ENCODE data around the gene ERBIN.
"Not testable (repeated sequence)": the region's sequence is repeated elsewhere in the genome, so short reads cannot be mapped to it uniquely, and the experiment has no call there.

Gene ERBIN

DNA sequence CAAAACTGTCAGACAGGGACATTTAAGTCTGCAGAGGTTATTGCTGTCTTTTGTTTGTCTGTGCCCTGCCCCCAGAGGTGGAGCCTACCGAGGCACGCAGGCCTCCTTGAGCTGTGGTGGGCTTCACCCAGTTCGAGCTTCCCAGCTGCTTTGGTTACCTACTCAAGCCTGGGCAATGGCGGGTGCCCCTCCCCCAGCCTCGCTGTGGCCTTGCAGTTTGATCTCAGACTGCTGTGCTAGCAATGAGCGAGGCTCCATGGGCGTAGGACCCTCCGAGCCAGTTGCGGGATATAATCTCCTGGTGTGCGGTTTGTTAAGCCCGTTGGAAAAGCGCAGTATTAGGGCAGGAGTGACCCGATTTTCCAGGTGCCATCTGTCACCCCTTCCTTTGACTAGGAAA lies 136.7 kb downstream of the ERBIN start:
- H3K36me3 ChIP-seq (ENCODE audit: insufficient read depth, low read length) = peaks cover 18% of the 10 kb centered on the region
- H3K27me3 ChIP-seq (ENCODE audit: insufficient read depth, low read length, poor library complexity); H3K9ac ChIP-seq (ENCODE audit: low read depth, low read length); H3K4me1 ChIP-seq (ENCODE audit: insufficient read depth, low read length); ATAC-seq (ENCODE audit: insufficient read depth, low read depth); H3K4me3 ChIP-seq (ENCODE audit: low read depth in 1 of 2, low read length in 2 of 2); H3K4me2 ChIP-seq (ENCODE audit: insufficient read depth, low read length); H4K20me1 ChIP-seq (ENCODE audit: insufficient read depth, low read length); H3K27ac ChIP-seq (ENCODE audit: low read length); H3K9me3 ChIP-seq (ENCODE audit: insufficient read depth, low read length, severe bottlenecking); DNase-seq; H2AFZ ChIP-seq (ENCODE audit: low read depth, low read length): not testable (repeated sequence)
- H3K79me2 ChIP-seq (ENCODE audit: insufficient read depth, low read length) = peaks cover 34% of the 10 kb centered on the region

DNA sequence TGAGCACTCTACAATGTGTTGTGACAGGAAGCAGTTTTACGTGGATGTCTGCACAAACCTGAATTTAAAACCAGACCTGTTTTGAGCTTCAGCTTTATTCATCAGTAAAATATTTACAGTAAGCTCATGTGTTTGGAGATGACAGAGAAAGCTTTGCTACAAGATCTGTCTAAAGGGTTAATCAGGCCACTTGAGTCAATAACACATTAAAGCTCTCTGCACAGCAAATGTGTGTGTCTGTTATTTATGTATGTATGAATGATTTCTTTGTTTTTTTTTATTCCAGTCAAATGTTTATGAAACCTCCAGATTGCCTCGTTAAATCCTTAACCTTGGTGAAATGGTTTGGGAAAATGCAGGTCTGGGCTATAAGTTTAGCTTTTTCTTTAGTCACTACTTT lies 140.5 kb downstream of the ERBIN start:
- ATAC-seq (ENCODE audit: insufficient read depth, low read depth) (no peak), DNase-seq (no peak)
- H3K27ac ChIP-seq (ENCODE audit: low read length) = no peak overlapping the region
- no peaks in the 10 kb centered on the region for H3K27me3 ChIP-seq (ENCODE audit: insufficient read depth, low read length, poor library complexity)
- H3K9me3 ChIP-seq (ENCODE audit: insufficient read depth, low read length, severe bottlenecking) = no peaks in the 10 kb centered on the region
- H2AFZ ChIP-seq (ENCODE audit: low read depth, low read length) = no peak overlapping the region
- no peak overlapping the region for H3K4me2 ChIP-seq (ENCODE audit: insufficient read depth, low read length)
- peaks cover 25% of the 10 kb centered on the region for H3K79me2 ChIP-seq (ENCODE audit: insufficient read depth, low read length)
- H4K20me1 ChIP-seq (ENCODE audit: insufficient read depth, low read length) = no peaks in the 10 kb centered on the region
- peaks cover 50% of the 10 kb centered on the region for H3K36me3 ChIP-seq (ENCODE audit: insufficient read depth, low read length)
- H3K4me1 ChIP-seq (ENCODE audit: insufficient read depth, low read length) = no peaks in the 10 kb centered on the region
- no peak overlapping the region for H3K4me3 ChIP-seq (ENCODE audit: low read depth in 1 of 2, low read length in 2 of 2)
- TF ChIP-seq EZH2 (IDR thresholded peaks at IDR 0.05; ENCODE audit: borderline replicate concordance, low read depth, low read length, severe bottlenecking) = no peak
- no peak for TF ChIP-seq CTCF (IDR thresholded peaks at IDR 0.05; ENCODE audit: borderline replicate concordance, extremely low read depth, low read length, poor library complexity, severe bottlenecking)
- H3K9ac ChIP-seq (ENCODE audit: low read depth, low read length) = no peak overlapping the region

DNA sequence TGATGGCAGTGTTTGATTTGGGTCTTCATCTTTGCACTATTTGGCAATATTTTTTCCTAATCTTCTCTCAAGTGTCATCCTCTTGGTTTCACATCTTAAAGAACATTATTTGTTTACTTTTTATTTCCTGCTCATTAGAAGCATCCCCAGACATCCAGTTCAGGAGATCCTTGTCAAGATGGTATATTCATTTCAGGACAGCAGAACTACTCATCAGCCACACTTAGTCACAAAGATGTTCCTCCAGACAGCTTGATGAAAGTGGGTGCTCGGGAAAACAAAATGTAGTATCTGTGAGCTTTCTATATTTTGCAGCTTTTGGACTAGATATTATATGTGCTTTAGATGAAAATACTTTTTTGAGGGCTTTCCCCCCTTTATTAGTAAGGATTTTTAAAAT lies 145.7 kb downstream of the ERBIN start:
- Histone ChIP-seq H3K4me1 (ENCODE audit: insufficient read depth, low read length) (no peaks in the 10 kb centered on the region), H3K9me3 (ENCODE audit: insufficient read depth, low read length, severe bottlenecking) (no peaks in the 10 kb centered on the region), H3K79me2 (ENCODE audit: insufficient read depth, low read length) (no peaks in the 10 kb centered on the region; the same call in 1 of the 2 replicates), H3K4me2 (ENCODE audit: insufficient read depth, low read length) (no peak overlapping the region), H3K4me3 (ENCODE audit: low read depth in 1 of 2, low read length in 2 of 2) (no peak overlapping the region), H3K27me3 (ENCODE audit: insufficient read depth, low read length, poor library complexity) (no peaks in the 10 kb centered on the region), H3K9ac (ENCODE audit: low read depth, low read length) (no peak overlapping the region), H2AFZ (ENCODE audit: low read depth, low read length) (no peak overlapping the region), H3K27ac (ENCODE audit: low read length) (no peak overlapping the region), H4K20me1 (ENCODE audit: insufficient read depth, low read length) (no peaks in the 10 kb centered on the region), H3K36me3 (ENCODE audit: insufficient read depth, low read length) (peaks cover 56% of the 10 kb centered on the region)
- no peak for TF ChIP-seq EZH2 (IDR thresholded peaks at IDR 0.05; ENCODE audit: borderline replicate concordance, low read depth, low read length, severe bottlenecking)
- no peak for TF ChIP-seq CTCF (IDR thresholded peaks at IDR 0.05; ENCODE audit: borderline replicate concordance, extremely low read depth, low read length, poor library complexity, severe bottlenecking)
- no peak for ATAC-seq (ENCODE audit: insufficient read depth, low read depth)
- DNase-seq = no peak

- Histone ChIP-seq H3K9ac (ENCODE audit: low read depth, low read length) (no peak overlapping the region), H3K27me3 (ENCODE audit: insufficient read depth, low read length, poor library complexity) (no peaks in the 10 kb centered on the region), H3K27ac (ENCODE audit: low read length) (no peak overlapping the region), H3K4me1 (ENCODE audit: insufficient read depth, low read length) (no peaks in the 10 kb centered on the region), H3K4me2 (ENCODE audit: insufficient read depth, low read length) (no peak overlapping the region), H3K36me3 (ENCODE audit: insufficient read depth, low read length) (peaks cover 60% of the 10 kb centered on the region), H2AFZ (ENCODE audit: low read depth, low read length) (no peak overlapping the region), H4K20me1 (ENCODE audit: insufficient read depth, low read length) (no peaks in the 10 kb centered on the region), H3K9me3 (ENCODE audit: insufficient read depth, low read length, severe bottlenecking) (no peaks in the 10 kb centered on the region), H3K4me3 (ENCODE audit: low read depth in 1 of 2, low read length in 2 of 2) (no peak overlapping the region), H3K79me2 (ENCODE audit: insufficient read depth, low read length) (no peaks in the 10 kb centered on the region)
- DNase-seq (no peak), ATAC-seq (ENCODE audit: insufficient read depth, low read depth) (no peak)
- TF ChIP-seq EZH2 (IDR thresholded peaks at IDR 0.05; ENCODE audit: borderline replicate concordance, low read depth, low read length, severe bottlenecking) = no peak
- TF ChIP-seq CTCF (IDR thresholded peaks at IDR 0.05; ENCODE audit: borderline replicate concordance, extremely low read depth, low read length, poor library complexity, severe bottlenecking) = no peak
These were observed 148.5 kb downstream of the ERBIN start for GRCh38 chr5:66074901-66075300.

Measured in DND-41 (cell line).